GM18951 (cell line): ENCODE results near the gene PPIL1.
"Not testable (repeated sequence)": the region's sequence is repeated elsewhere in the genome, so short reads cannot be mapped to it uniquely, and the experiment has no call there.

Source experiments
- POLR2A ChIP-seq: IDR thresholded peaks from 4 replicates; pipeline ENCODE4 v1.6.1; 2011; ENCODE audit warnings: mild to moderate bottlenecking; ENCODE audit not compliant: insufficient read length, insufficient read depth; ENCODE audit errors: extremely low read depth
- in situ Hi-C: fragments of 300-500 bp; cut with MboI; formaldehyde crosslinking; loops from one replicate; pipeline ENCODE4 v1.12.0; 2022; ENCODE audit warnings: low sequenced_read_pairs, mixed read lengths, inconsistent platforms; ENCODE audit not compliant: unreplicated experiment

The PPIL1 gene

GRCh38 chr6:36817176-36817817, 57.3 kb downstream of the PPIL1 start:
- no peak for TF ChIP-seq POLR2A
- in situ Hi-C loops: no loop called here

DNA sequence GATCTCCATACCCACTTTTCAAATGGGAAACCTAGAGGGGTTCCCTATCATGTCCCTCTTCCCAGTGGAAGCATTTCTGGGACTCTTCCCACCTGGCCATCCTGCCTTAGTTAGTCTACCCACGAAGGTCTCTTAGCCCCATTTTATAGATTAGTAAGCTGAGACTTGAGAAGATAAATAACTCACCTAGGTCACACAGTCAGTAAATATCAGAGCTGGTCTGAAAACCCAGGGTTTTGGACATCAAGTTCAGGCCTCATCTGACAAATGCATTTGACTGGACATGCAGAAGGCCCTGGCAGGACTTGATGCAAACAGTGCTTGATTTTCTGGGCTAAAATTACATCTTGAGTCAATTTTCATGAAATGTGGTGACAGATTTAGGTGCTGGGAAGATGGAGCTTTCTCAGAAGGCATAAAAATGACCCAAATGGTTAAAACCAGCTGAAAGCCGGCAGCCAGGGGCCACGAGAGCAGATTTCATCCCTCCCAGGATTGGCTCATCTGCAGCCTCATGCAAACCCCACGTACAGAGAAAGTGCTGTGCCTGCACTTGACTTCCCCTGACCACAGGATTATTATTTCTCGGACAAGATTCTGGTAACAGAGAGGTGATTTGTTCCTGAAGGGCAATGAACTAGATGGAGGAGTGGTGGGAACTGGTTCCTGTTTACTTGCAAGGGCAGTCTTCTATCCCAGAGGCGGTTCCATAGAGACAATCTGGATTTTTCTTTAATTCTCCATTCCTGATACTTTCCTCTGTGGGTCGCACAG, 58.5 kb downstream of the PPIL1 start:
- no peak for TF ChIP-seq POLR2A
- in situ Hi-C loops: no loop called here

DNA sequence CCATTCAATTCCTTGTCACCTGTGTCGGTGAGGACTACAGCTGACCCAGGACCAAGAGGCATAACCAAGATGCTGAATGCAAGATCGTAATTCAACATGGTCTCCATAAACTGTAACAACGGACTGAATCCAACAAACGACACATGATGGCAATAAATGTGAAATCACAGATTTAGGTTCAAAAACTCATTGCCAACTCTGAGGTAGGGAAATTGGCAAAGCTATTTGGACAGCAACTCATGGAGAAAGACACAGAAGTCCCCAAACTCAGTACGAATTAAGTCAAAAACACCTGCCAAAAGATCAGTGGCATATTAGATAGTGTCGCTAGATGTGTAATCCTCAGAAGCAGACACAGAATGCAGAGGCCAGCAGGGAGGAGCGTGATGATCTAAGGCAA, 60.4 kb downstream of the PPIL1 start:
- in situ Hi-C loops: no loop called here
- TF ChIP-seq POLR2A: no peak

DNA sequence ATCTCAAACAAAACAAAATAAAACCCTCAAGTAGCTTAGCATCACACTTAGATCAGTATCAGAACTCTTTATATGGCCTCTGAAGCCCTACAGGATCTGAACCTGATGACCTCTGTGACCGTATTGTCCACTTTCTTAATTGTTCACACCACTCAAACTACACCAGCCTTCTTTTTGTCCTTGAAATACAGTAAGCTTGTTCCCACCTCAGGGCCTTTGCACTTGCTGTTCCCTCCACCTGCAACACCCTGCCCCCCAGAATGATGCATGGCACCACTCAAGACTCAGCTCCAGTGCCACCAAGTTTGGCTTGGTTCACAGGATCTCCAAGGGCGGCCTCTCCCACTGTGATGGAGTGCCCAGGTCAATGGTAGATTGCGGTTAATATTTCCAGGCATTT, 61.1 kb downstream of the PPIL1 start:
- TF ChIP-seq POLR2A: no peak
- in situ Hi-C loops: no loop called here

GRCh38 chr6:36813047-36813446, 61.6 kb downstream of the PPIL1 start:
- in situ Hi-C loops: not testable (repeated sequence)

DNA sequence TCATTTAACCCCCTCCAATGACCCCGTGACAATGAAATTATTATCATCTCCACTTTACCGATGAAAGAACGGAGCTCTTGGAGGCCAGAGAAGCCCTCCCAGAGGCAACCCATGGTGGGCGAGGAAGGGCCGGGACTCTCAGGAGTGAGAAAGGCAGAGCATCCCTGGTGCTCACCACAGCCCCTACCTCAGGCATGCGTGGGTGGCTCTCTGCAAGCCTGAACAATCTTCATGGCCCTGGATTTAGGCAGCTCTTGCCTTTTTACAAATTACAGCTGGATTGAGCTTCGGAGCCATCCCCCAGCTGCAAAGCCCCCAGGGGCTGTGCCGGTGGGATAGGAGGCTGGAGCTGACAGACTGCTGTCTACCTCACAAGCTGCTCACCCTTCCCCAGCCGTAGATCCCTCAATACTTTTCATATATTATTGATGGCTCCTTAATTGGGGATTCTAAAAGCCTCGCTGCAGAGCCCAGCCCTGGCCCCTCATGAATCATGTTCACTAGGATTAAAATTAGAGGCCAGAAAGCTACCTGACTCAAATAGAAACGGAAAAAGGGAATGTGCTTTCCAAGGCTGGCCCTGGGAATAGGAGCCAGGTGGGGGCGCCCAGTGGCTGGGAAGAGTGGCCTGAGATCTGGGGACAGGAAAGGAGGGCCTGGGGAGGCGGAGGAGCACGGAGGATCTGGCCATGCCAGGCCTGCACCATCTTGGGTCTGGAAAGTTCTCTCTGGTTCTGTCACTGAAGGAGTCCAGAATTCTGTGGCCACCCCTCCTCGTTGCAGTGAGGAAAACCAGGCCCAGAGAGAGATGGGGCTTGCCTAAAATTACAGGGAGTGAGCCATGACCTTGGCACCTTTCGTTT, 64.4 kb downstream of the PPIL1 start:
- in situ Hi-C loops: no loop called here
- TF ChIP-seq POLR2A: no peak

DNA sequence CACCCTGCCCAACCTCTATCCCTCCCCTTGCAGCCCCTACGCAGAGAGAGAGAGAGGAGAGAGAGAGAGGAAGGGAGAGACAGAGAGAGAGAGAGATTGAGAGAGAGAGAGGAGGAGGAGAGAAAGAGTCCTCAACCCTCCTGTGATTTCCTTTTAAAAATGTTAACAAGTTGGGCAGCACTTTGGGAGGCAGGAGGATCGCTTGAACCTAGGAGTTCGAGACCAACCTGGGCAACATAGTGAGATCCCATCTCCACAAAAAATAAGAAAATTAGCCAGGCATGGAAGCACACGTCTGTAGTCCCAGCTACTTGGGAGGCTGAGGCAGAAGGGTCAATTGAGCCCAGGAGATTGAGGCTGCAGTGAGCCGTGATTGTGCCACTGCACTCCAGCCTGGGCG, 65.4 kb downstream of the PPIL1 start:
- in situ Hi-C loops: no loop called here
- TF ChIP-seq POLR2A: no peak

DNA sequence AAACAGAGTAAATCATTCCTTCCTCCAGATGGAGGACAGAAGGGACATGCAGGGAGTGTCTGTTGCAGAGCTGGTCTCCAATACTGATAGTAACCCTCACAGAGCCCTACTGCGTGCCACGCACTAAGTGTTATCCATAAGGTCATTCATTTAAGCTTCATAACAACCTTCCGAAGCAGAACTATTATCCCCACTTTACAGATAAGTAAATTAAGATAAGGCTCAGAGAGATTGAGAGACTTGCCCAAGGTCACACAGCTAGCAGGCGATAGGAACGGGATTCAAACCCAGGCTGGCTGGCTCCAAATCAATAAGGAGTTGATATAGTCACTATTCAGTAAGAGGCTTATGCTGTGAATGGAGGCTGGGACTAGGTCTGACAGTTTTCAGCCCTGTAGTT, 66.0 kb downstream of the PPIL1 start:
- TF ChIP-seq POLR2A: no peak
- in situ Hi-C loops: no loop called here

GRCh38 chr6:36807750-36808149, 66.9 kb downstream of the PPIL1 start:
- TF ChIP-seq POLR2A: no peak
- in situ Hi-C loops: no loop called here

GRCh38 chr6:36807143-36807542, 67.5 kb downstream of the PPIL1 start:
- in situ Hi-C loops: no loop called here
- TF ChIP-seq POLR2A: no peak

DNA sequence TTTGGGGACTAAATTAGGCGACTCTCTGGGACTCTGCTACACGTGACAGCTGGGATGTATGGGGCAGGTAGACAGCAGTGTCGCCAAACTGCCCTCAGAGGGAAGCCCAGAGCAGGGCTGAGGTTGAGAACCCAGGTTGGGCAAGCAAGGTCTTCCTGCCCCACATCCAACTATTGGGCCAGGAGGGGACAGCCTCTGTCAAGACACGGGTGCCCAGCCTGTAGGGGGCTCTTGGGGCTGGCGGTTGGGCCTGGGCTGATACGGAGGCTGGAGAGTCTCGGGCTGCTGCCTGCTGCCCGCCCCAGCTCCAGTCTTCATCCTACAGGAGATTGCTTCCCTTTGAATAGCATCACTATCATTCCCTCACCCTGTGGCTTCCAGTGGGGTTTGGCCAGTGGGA, 68.7 kb downstream of the PPIL1 start:
- TF ChIP-seq POLR2A: no peak
- in situ Hi-C loops: no loop called here

DNA sequence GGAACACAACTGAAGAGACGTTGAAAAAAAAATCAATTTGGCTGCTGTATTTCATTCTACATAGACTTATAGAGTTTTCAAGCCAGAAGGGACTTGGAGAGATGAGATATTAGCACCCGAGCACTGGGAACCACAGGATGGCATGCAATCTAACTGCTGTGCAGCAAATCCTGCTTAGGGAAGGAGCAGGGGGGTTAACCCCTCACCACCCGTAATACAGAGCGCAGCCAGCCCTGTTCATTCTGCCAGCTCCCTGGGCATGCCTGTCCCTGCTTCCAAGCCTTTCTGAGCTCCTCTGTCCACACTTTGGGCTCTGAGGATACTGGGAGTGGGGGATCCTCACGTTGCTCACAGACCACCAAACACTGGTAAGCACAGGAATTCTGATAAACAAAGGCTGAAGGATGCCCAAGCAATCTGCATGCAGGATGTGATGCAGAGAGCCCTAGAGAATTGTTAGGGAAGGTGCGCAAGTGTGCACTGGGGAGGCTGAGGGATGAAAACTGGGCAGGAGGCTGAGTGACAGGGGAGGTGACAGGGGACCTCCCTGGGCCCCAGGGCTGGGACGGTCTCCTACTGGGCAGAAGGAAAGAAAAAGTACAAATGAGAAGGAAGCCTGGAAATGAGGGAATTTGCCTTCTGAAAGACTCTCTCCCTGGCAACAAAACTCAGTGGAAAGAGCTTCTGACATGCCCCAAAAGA, 69.4 kb downstream of the PPIL1 start:
- TF ChIP-seq POLR2A: no peak
- in situ Hi-C loops: no loop called here
